Activated CD4-positive, alpha-beta T cell treated with anti-CD3 and anti-CD28 coated beads, Interleukin-2, amount 10 ng/mL, durations not matched to agents 24 days and 14 days (primary cell): ENCODE data around the gene ATOH8. TPM values are rescaled to one million over a fixed set of nuclear protein-coding genes. Genes with fewer than 3 reads are reported as not detected.

Experiments
- DNase-seq: peaks from one replicate; pipeline ENCODE4 v3.0.0; 2022
- H3K27ac Mint-ChIP-seq: one replicate; pipeline ENCODE4 v1.8.0; 2022; ENCODE audit warnings: mild to moderate bottlenecking, mixed read lengths
- H3K27me3 Mint-ChIP-seq: one replicate; pipeline ENCODE4 v1.8.0; 2022; ENCODE audit warnings: mixed read lengths
- H3K36me3 Mint-ChIP-seq: one replicate; pipeline ENCODE4 v1.8.0; 2022; ENCODE audit warnings: low read depth, mild to moderate bottlenecking, mixed read lengths
- H3K4me1 Mint-ChIP-seq: one replicate; pipeline ENCODE4 v1.8.0; 2021; ENCODE audit warnings: mixed read lengths
- H3K4me3 Mint-ChIP-seq: one replicate; pipeline ENCODE4 v1.8.0; 2022; ENCODE audit warnings: mild to moderate bottlenecking, moderate library complexity, mixed read lengths
- H3K9me3 Mint-ChIP-seq: one replicate; pipeline ENCODE4 v1.8.0; 2021; ENCODE audit warnings: mixed read lengths
- intact Hi-C: fragments of 100-400 bp; cut with micrococcal nuclease; formaldehyde crosslinking; loops from one replicate; pipeline ENCODE4 v1.15.1; 2023
- total RNA-seq: library from RNA; stranded (reverse); gene quantifications from 2 replicates; pipeline ENCODE4 v1.2.3, GENCODE V29; 2022

Gene ATOH8
- total RNA-seq, 1 donor from 2014 or later: 0.19 TPM

DNA sequence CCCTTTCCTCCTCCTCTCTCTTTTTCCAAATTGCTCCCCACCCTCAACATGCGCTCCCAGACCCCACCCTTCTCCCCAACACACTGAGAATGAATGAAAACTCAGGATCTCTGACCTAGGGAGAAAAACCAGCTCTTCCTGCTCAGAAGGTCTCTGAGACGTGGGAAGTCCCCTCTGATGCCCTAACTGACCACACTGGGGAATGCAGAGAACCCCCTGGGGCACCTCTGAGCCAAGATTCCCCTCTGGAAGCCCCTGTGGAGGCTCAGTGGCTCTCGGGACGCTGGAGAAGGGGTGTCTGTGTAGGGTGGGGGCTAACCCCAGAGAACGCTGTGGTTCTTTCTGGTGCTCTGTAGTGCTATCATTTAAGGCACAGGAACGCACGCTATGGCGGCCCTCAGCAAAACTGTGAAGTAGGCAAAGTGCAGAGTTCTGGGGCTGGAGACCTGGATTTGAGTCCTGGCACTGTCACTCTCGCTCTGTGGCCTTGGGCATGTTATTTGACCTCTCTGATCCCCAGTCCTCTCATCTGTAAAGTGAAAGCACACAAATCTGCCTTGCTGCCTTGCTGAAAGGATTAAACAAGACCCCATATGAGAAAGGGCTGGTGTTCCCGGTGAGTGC is 17.1 kb downstream of the ATOH8 start:
- Mint-ChIP-seq H3K4me1 (peaks cover under 1% of the 10 kb centered on the region), H3K36me3 (no peaks in the 10 kb centered on the region), H3K4me3 (no peak overlapping the region), H3K27me3 (peaks cover 44% of the 10 kb centered on the region), H3K27ac (no peak overlapping the region), H3K9me3 (no peaks in the 10 kb centered on the region)
- intact Hi-C loops: no loop called here
- DNase-seq: no peak

DNA sequence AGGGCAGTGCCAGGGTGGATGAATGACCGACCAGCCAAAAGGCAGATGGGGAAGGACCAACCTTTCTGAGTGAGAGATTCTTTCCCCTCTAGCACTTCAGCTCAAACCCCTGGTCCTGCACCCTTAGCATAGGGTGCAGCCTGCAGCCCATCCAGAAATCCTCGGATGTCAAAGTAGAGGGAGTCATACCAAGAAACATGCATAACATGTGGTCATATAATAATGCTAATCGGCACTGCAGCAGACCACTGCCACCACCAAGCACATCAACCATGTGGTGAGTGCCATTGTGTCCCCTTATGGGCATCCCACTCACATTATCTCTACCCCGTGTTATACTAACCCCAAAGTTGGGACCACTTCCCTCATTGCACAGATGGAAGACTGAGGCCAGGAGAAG is 17.7 kb downstream of the ATOH8 start:
- no peak for DNase-seq
- H3K4me1 Mint-ChIP-seq: no peaks in the 10 kb centered on the region
- no peaks in the 10 kb centered on the region for H3K36me3 Mint-ChIP-seq
- no peak overlapping the region for H3K27ac Mint-ChIP-seq
- intact Hi-C loops: no loop called here
- H3K9me3 Mint-ChIP-seq: no peaks in the 10 kb centered on the region
- H3K4me3 Mint-ChIP-seq: no peak overlapping the region
- peaks cover 39% of the 10 kb centered on the region for H3K27me3 Mint-ChIP-seq

DNA sequence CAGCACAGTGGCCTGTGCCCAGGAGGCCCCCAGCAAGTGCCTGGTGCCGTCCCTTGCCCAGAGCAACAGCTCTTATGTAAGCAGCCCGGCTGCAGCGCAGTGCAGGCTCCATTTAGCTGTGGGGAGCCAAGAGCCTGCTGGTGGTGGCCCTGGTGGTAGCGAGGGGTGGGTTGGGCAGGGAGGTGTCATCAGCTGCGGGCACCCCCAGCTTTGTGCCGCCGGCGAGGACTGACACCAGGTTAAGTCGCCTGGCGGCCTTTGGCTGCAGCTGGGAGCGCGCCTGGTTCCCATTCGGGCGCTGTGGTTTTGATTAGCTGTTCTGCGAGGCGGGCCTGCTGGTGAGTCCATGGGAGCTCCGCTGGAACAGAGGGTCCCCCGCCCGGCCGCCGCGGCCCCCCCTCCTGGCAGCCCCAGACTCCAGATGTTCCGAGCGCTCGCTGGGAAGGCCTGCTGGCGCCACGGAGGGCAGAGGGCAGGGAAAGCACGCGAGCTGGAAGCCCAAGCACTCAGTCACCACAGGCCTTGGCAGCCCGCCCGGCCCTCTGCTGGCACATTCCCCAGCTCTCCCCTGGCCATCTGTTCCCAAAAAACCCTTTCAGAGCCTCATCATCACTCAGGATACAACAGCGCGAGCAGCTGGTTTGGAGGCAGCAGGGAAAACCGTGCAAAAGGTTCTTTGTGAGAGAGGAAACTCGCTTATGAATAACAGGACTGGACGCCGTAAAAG is 18.4 kb downstream of the ATOH8 start:
- intact Hi-C loops: no loop called here
- H3K4me3 Mint-ChIP-seq: no peak overlapping the region
- H3K9me3 Mint-ChIP-seq: no peaks in the 10 kb centered on the region

DNA sequence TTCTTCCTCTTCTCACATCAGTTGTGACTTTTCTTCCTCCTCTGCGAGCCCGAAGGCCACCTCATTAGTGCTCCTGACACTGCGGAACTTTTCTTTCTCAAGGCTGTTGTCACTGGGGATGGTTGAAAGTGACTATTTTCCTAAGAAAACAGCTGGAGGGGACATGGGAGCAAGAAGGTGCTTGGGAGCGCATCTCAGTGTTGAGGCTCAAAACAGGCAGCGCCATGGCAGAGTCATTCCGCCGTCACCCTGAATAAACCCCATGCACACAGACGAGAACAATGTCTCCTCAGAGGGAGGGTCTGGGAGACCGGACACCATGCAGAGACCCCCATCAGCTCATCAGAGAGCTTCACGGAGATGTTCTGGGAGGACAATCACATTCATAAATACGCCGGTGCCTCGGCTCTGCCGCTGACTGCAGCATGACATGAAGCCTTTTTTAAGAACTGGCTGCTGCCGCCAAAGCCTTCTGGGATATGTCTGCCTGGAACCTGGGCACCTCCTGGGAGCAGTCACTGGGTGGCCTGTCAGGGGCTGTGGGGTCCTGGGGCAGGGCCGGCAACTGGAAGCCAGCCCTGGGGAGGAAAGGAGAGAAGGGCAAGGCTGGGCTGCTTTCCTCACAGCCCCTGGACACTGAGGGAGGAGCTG is 19.2 kb downstream of the ATOH8 start:
- no peaks in the 10 kb centered on the region for H3K4me1 Mint-ChIP-seq

More for the DNA sequence above, 18.4 kb downstream of the ATOH8 start:
- H3K27me3 Mint-ChIP-seq: peaks cover 32% of the 10 kb centered on the region
- H3K36me3 Mint-ChIP-seq: no peaks in the 10 kb centered on the region
- DNase-seq: no peak
- H3K4me1 Mint-ChIP-seq: no peaks in the 10 kb centered on the region
- no peak overlapping the region for H3K27ac Mint-ChIP-seq

DNA sequence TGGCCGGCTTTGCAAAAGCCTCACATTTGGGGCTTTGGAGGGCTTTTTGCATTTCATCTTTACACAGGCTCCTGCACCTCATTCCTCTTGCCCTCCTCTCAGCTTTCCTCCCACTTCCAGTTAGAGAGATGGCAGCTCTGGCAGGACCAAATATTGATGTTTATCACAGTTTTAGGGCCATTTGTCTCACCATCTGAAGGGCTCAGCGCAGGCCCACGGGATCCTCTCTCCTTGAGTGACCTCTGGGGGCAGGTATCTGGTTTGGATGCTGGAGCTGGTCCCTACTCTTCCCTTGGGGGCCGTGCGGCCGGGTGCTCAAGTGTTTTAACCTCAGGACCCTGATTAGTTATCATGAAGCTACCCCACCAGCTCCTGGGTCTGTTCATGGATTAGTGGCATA is 19.9 kb downstream of the ATOH8 start:
- Mint-ChIP-seq H3K27me3 (peaks cover 32% of the 10 kb centered on the region), H3K36me3 (no peaks in the 10 kb centered on the region), H3K27ac (no peak overlapping the region), H3K4me3 (no peak overlapping the region), H3K4me1 (no peaks in the 10 kb centered on the region), H3K9me3 (no peaks in the 10 kb centered on the region)
- intact Hi-C loops: no loop called here
- no peak for DNase-seq

More for the DNA sequence above, 19.2 kb downstream of the ATOH8 start:
- no peak for DNase-seq
- intact Hi-C loops: no loop called here
- no peaks in the 10 kb centered on the region for H3K36me3 Mint-ChIP-seq
- no peaks in the 10 kb centered on the region for H3K9me3 Mint-ChIP-seq
- peaks cover 32% of the 10 kb centered on the region for H3K27me3 Mint-ChIP-seq
- H3K27ac Mint-ChIP-seq: no peak overlapping the region
- H3K4me3 Mint-ChIP-seq: no peak overlapping the region

DNA sequence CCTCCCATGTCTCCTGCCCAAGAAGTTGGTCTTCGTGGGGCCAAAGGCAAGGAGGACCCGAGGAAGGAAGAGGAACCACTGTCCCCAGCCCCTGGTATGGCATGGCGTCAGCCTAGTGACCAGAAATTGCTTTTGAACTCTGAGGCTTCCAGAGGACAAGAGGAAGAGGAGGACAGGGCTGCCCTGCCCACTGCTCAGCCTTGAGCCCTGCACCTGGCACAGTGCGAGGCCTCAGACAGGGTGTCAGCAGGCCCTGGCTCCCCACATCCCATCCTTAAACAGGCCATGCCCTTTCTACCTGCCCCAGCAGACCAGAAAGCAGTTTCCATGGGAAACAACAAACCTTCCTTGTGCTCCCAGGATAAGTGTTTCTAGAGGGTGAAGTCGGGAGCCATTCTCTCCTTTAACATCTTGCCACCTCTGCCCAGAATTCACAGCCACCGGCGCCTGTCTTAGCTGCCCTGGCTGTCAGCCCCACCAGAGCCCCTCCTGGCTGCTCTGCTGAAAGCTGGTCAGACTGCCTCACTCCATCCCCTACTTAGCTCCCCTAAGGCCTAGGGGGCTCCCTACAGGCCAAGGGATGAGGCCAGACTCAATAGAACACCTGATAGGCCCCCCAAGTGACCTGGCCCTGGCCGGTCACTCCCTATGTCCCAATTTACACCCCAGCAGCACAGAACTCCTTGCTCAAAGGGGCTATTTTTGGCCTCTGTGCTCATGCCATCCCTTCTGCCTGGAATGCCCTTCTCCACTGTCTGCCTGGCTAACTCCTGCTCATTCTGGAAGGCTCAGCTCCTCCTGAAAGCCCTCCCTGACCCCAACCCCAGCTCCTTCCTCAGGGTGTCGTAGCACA is 20.6 kb downstream of the ATOH8 start:
- DNase-seq: no peak
- no peaks in the 10 kb centered on the region for H3K36me3 Mint-ChIP-seq
- H3K9me3 Mint-ChIP-seq: no peaks in the 10 kb centered on the region
- H3K27ac Mint-ChIP-seq: no peak overlapping the region
- H3K4me3 Mint-ChIP-seq: no peak overlapping the region
- no peaks in the 10 kb centered on the region for H3K4me1 Mint-ChIP-seq
- peaks cover 31% of the 10 kb centered on the region for H3K27me3 Mint-ChIP-seq
- intact Hi-C loops: no loop called here

DNA sequence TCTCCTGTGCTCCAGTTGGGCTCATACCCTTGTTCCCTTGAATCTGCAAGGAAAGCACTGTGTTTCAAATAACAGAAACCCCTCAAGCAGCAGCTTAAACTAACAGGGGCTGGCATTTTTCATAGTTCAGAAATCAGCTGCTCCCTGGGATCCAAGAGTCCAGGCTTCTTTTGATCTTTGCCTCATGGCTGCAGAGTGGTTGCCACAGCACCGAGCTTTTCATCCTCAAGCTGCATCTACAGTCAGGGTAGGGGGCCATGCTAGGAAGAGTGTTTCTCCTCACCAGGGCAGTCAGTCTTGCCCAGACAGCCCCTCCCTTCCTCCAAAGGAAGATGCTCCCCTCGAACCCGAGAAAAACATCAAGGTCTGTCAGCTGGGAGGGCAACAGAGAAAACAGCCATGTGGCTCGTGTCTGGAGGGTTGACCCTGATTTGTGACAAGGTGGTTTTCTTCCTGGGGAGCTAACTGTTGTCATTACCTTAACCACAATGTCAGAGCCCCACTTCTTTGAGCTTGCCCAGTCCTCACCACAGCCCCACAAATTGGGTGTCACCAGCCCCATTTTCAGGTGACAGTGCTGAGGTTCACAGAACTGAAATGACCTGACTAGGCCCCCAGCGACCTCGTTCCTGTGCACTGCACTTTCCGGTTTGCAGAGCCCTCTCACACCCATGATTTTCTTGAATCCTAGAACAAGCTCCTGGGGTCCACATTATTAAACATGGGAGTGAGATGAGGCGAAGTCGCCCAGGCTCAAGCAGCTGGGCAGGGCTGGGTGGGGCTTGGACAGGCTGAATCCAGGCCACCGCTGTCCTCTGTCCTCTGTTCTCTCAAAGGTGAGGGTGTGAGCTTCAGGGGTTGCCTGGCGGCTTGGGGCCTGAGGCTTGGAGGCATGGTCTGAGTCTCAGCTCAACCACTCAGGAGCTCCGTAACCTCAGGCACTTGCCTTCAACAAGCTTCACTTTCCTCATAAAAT is 21.9 kb downstream of the ATOH8 start:
- no peak overlapping the region for H3K27ac Mint-ChIP-seq
- intact Hi-C loops: no loop called here
- peaks cover 27% of the 10 kb centered on the region for H3K27me3 Mint-ChIP-seq
- H3K9me3 Mint-ChIP-seq: no peaks in the 10 kb centered on the region
- no peak overlapping the region for H3K4me3 Mint-ChIP-seq
- H3K4me1 Mint-ChIP-seq: no peaks in the 10 kb centered on the region
- no peak for DNase-seq
- H3K36me3 Mint-ChIP-seq: no peaks in the 10 kb centered on the region

DNA sequence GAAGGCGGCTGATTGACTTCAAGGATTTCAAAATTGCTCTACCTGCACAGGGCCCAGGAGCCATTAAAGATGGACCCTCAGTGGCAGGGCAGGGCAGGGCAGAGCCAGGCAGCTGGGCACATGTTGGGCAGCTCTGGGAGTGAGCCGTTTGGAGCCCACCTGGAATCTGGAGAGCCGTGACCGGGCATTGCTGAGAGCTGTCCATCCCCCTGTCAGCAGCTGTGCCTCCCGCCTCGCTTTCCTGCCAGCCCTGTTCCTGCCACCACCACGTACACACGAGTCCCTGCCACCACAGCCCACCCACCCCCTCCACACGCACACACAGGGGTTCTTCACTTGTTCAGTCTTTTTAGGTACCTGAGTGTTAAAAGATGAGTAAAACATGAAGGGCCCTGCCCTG is 22.9 kb downstream of the ATOH8 start:
- intact Hi-C loops: no loop called here
- no peaks in the 10 kb centered on the region for H3K9me3 Mint-ChIP-seq
- H3K36me3 Mint-ChIP-seq: no peaks in the 10 kb centered on the region
- no peak overlapping the region for H3K27ac Mint-ChIP-seq
- no peak overlapping the region for H3K4me3 Mint-ChIP-seq
- DNase-seq: no peak
- H3K4me1 Mint-ChIP-seq: no peaks in the 10 kb centered on the region
- H3K27me3 Mint-ChIP-seq: peaks cover 20% of the 10 kb centered on the region

DNA sequence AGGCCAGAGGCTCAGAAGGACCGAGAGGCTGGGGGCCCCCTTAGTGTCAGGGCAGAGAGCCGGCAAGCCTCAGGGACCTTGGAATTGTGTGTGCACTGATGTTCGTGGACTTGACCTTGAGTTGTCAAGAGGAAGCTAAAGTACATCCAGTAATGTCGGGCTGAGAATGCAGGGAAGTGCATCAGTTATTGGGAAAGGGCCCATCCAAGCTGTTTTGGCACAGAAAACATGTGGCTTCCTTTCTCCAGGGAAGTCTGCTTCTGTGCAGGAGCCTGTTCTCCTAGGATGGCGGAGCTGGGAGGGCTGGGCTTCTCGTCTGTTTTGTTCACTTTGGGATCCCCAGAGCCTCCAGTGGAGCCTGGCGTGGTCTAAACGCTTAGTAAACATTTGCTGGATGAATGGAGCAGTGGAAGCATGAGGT is 23.7 kb downstream of the ATOH8 start:
- intact Hi-C loops: no loop called here
- no peak for DNase-seq
- Mint-ChIP-seq H3K9me3 (no peaks in the 10 kb centered on the region), H3K4me3 (no peak overlapping the region), H3K4me1 (no peaks in the 10 kb centered on the region), H3K27me3 (peaks cover 16% of the 10 kb centered on the region), H3K36me3 (no peaks in the 10 kb centered on the region), H3K27ac (no peak overlapping the region)

DNA sequence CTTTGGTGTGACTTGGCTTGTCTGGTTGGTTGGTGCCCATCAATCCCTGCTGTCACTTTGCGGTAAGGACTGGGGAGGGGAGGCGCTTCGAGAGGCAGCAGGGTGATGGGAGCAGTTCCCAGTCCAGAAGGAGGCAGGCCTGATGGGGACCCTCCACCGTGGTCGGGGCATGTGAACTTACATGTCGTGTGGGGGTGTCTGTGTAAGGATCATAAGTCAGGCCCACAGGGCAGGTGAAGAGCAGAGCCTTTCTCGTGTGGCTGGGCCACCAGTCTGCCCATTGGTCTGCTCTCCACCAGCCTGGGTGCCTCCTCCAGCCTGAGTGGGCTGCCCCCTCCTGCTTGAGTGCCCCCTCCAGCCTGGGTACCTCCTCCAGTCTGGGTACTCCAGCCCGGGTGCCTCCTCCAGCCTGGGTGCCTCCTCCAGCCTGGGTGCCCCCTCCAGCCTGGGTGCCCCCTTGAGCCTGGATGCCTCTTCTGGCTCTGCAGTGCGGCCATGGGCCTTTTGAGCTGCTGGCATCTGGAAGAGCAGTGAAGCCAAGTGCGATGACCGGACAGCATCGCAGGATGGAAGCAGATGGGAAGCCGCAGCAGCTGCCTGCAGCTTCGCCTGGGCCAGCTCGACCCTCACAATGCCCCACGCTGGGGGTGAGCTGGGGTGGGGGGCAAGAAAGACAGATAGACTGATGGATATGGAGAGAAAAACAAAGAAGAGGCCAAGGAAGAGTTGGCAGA is 25.0 kb downstream of the ATOH8 start:
- Mint-ChIP-seq H3K27me3 (peaks cover 4% of the 10 kb centered on the region), H3K36me3 (no peaks in the 10 kb centered on the region), H3K27ac (no peak overlapping the region), H3K4me3 (no peak overlapping the region), H3K4me1 (no peaks in the 10 kb centered on the region), H3K9me3 (no peaks in the 10 kb centered on the region)
- DNase-seq: no peak
- intact Hi-C loops: no loop called here

DNA sequence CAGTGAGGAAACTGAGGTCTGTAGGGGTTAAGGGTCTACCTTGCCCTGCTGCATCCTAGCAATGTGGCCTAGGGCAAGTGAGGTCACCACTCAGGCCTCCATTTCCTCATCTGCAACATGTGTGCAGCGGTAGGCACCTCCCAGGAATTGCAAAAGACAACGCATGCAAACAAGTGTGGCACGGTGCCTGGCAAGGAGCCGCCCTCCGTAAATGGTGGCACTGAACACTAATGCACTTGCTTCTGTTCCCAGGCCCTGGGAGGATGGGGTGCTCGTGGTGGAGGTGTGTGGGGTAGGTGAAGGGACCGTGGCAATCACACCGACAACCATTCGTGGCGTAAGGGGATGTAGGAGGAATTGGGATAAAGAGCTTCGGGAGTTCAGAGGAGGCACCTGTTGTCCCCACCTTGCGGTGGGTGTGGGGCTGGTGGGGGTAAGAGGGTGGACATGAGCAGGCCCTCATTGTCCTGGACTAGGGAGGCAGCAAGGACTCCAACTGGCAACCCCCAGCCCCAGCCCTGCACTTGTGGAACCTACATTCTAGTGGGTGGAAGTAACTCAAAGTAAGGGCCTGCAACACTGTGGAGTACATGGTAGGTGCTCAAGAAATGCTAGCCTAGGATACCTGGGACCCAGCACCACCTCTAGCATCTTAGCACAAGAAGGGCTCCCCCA is 26.0 kb downstream of the ATOH8 start:
- Mint-ChIP-seq H3K27ac (no peak overlapping the region), H3K9me3 (no peaks in the 10 kb centered on the region), H3K4me3 (no peak overlapping the region), H3K36me3 (no peaks in the 10 kb centered on the region), H3K4me1 (no peaks in the 10 kb centered on the region), H3K27me3 (peaks cover 4% of the 10 kb centered on the region)
- DNase-seq: no peak
- intact Hi-C loops: no loop called here

DNA sequence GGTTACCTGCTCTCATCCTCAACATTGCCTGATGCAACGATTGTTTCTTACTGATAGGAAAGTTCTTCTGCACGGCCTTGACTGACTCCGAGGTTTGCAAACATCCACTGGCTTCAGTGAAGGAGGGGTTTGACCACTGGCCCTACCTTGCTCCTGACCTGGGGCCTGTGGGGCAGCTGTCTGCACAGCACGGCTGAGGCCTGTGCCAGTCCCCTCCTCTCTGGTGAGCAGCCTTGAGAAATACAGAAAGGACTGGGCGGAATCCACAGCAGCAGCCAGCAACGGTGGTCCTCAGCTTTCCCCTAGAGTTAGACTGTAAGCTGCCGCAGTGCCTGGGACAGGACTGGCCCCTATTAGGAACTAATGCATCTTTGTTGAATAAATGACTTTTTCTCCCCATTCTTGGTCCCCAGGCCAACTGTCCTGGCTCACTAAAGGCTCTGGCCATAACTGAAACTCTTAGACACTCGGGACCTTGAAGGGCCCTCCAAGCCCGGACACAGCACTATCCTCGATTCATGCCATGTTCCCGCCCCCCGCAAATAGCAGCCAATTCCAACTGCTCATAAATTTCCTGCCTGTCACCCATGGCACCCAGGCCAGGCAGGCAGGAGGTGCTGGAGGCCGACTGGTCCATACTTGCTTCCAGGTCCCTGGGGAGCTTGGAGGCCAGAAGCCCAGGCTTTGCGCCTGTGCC is 26.7 kb downstream of the ATOH8 start:
- no peak for DNase-seq
- H3K4me3 Mint-ChIP-seq: no peak overlapping the region
- H3K36me3 Mint-ChIP-seq: no peaks in the 10 kb centered on the region
- no peaks in the 10 kb centered on the region for H3K9me3 Mint-ChIP-seq
- no peaks in the 10 kb centered on the region for H3K4me1 Mint-ChIP-seq
- peaks cover 7% of the 10 kb centered on the region for H3K27me3 Mint-ChIP-seq
- intact Hi-C loops: no loop called here
- no peak overlapping the region for H3K27ac Mint-ChIP-seq
